Measurements from ENCODE around the gene ZNF418.

ZNF418 gene

GRCh38 chr19:57949702-57950101 lies 14.5 kb upstream of the ZNF418 start:
- TF ChIP-seq, protein P1, sequence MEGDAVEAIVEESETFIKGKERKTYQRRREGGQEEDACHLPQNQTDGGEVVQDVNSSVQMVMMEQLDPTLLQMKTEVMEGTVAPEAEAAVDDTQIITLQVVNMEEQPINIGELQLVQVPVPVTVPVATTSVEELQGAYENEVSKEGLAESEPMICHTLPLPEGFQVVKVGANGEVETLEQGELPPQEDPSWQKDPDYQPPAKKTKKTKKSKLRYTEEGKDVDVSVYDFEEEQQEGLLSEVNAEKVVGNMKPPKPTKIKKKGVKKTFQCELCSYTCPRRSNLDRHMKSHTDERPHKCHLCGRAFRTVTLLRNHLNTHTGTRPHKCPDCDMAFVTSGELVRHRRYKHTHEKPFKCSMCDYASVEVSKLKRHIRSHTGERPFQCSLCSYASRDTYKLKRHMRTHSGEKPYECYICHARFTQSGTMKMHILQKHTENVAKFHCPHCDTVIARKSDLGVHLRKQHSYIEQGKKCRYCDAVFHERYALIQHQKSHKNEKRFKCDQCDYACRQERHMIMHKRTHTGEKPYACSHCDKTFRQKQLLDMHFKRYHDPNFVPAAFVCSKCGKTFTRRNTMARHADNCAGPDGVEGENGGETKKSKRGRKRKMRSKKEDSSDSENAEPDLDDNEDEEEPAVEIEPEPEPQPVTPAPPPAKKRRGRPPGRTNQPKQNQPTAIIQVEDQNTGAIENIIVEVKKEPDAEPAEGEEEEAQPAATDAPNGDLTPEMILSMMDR (conservative IDR thresholded peaks at IDR 0.05; ENCODE audit: low read depth, low read length), result no peak
- DNase-seq (ENCODE audit: low read depth), result no peak
- no peak overlapping the region for H3K4me3 ChIP-seq (ENCODE audit: low read depth, low read length)

GRCh38 chr19:57949296-57949695 lies 14.1 kb upstream of the ZNF418 start:
- TF ChIP-seq, protein P1 (conservative IDR thresholded peaks at IDR 0.05; ENCODE audit: low read depth, low read length), result no peak
- H3K4me3 ChIP-seq (ENCODE audit: low read depth, low read length), result no peak overlapping the region
- no peak for DNase-seq (ENCODE audit: low read depth)

- H3K4me3 ChIP-seq (ENCODE audit: low read depth, low read length), result peak within 1 kb of the TSS; percentile 86
- peak; percentile 97 for DNase-seq (ENCODE audit: low read depth)
- TF ChIP-seq, protein P1 (conservative IDR thresholded peaks at IDR 0.05; ENCODE audit: low read depth, low read length), result peak; percentile 71
These were observed 12.4 kb upstream of the ZNF418 start, which contains the start of gene ZNF256 for GRCh38 chr19:57947419-57948134. Gene ZNF256 (minus strand): TSS chr19:57947706. CDS start chr19:57947474, 232 bp downstream.

GRCh38 chr19:57947088-57947418 lies 11.9 kb upstream of the ZNF418 start:
- TF ChIP-seq, protein P1 (conservative IDR thresholded peaks at IDR 0.05; ENCODE audit: low read depth, low read length), result no peak
- DNase-seq (ENCODE audit: low read depth), result no peak
- peak overlapping the region; percentile 86 for H3K4me3 ChIP-seq (ENCODE audit: low read depth, low read length)

- peak overlapping the region; percentile 86 for H3K4me3 ChIP-seq (ENCODE audit: low read depth, low read length)
- TF ChIP-seq, protein P1 (conservative IDR thresholded peaks at IDR 0.05; ENCODE audit: low read depth, low read length), result no peak
- DNase-seq (ENCODE audit: low read depth), result no peak
These were observed 11.1 kb upstream of the ZNF418 start for GRCh38 chr19:57946316-57946715.

- no peak for DNase-seq (ENCODE audit: low read depth)
These were observed 6.4 kb upstream of the ZNF418 start for GRCh38 chr19:57941593-57941992.

More at GRCh38 chr19:57941593-57941992, 6.4 kb upstream of the ZNF418 start:
- TF ChIP-seq, protein P1 (conservative IDR thresholded peaks at IDR 0.05; ENCODE audit: low read depth, low read length), result no peak
- no peak overlapping the region for H3K4me3 ChIP-seq (ENCODE audit: low read depth, low read length)

Data from choroid plexus epithelial cell (primary cell).